Cardiac septum (tissue), 1 donor: ENCODE measurements around the gene ZNF714. TPM values are rescaled to one million over a fixed set of nuclear protein-coding genes. Genes with fewer than 3 reads are reported as not detected.

ENCODE experiments used
- DNase-seq: peaks from one replicate; pipeline ENCODE4 v3.0.0-alpha.2; 2020; ENCODE audit warnings: low spot score
- intact Hi-C: fragments of 100-400 bp; cut with DNase I; formaldehyde crosslinking; loops from one replicate; pipeline ENCODE4 v1.14.0; 2022
- long read RNA-seq: library from polyadenylated mRNA; unstranded; transcript quantifications from one replicate; pipeline ENCODE4 v2.0.0, GENCODE V29; 2021
- total RNA-seq: library from RNA; stranded (reverse); fragmentation: NEBNext Ultra II Directional; extraction: Animal tissue kit (Norgen Biotek cat#: 25700); gene quantifications from one replicate; pipeline ENCODE4 v1.2.1, GENCODE V29; 2021
- donor health status: DM: no; HTN: no; CAD: no.

Gene ZNF714
- total RNA-seq, result 2.6 TPM
- long read RNA-seq, partial matches to known transcripts, result 0 of 4 reads
- long read RNA-seq, other reads (novel, unspliced or antisense), result 3 of 4 reads

DNA sequence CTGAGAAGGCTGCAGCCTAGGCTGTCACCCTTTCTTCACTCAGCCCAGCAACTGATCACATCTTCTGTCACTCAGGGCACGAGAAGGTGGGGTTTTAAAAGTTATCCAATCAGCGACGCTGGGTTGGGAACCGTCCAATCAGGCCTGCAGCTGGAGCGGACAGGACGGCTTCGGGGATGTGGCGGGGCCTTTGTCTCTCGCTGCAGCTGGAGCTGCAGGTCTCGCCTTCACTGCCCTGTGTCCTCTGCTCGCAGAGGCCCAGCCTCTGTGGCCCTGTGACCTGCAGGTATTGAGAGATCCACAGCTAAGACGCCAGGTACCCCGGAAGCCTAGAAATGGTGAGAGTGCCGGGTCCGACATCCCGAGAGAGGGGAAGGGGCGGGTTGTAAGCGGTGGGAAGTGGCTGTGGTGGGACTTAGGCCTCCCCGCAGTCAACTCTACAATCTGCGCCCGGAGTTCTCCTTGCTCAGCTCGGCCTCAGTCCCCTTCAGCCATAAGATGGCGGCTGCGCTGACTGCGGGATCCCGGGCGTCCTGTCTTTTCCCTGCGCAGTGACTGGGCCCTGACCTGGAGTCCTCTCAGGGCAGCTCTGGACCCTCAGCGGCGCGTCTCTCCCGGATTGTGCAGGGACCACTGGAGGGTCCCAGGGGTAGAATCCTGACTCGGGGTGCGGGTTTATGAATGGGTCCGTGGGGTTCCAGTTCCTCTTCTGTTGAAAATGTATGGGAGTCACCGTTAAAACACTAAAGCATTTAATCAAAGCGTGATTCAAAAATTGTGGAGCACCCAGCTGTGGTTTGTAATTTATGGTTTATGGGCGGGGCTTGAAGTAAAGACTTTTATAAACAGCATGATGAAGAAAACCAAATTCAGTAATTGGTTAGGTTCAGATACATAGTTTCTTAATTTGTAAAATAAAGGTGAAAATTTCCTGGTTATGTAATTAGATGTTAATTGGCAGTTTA lies at the start of gene ZNF714:
Gene ZNF714, plus strand, starts transcription at position 193 of the 965 bp plus-strand sequence. CDS start 16,066 bp downstream, outside the sequence.
- intact Hi-C loops, result no loop called here
- DNase-seq, result peak; percentile 95

DNA sequence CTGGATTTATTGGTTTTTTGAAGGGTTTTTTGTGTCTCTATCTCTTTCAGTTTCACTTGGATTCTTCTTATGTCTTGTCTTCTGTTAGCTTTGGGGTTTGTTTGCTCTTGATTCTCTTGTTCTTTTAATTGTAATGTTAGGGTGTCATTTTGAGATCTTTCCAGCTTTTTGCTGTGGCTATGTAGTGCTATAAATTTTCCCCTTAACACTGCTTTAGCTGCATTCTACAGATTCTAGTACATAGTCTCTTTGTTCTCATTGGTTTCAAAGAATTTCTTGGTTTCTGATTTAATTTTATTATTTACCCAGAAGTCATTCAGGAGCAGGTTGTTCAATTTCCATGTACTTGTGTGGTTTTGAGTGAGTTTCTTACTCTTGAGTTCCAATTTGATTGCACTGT lies 37.0 kb upstream of the ZNF714 start:
- DNase-seq, result no peak
- intact Hi-C loops, result no loop called here

DNA sequence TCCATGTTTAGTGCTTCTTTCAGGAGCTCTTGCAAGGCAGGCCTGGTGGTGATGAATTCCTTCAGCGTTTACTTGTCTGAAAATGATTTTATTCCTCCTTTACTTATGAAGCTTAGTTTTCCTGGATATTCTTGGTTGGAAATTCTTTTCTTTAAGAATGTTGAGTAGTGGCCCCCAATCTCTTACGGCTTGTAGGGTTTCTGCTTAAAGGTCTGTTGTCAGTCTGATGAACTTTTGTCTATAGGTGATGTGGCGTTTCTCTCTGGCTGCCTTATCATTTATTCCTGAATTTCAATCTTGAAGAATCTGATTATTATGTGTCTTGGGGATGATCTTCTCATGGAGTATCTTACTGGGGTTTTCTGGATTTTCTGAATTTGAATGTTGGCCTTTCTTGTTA lies 35.5 kb upstream of the ZNF714 start:
- intact Hi-C loops, result no loop called here
- DNase-seq, result no peak

DNA sequence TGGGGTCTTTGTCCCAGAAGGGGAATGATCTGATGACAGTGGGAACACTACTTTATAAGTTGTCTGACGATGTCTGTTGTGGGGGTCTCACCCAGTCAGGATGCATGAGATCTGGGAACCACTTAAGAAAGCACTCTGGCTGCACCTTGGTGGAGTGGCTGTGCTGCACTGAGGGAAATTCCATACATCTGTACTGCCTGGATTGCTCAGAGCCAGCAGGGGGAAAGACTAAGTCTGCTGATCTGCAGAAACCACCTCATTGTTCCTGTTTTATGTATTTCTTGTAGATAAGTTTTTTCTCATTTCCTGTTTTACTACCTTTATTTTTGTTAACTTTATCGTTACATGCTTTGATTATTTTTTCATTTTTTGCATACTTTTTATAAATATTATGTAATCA lies 34.3 kb upstream of the ZNF714 start:
- intact Hi-C loops, result no loop called here
- no peak for DNase-seq

DNA sequence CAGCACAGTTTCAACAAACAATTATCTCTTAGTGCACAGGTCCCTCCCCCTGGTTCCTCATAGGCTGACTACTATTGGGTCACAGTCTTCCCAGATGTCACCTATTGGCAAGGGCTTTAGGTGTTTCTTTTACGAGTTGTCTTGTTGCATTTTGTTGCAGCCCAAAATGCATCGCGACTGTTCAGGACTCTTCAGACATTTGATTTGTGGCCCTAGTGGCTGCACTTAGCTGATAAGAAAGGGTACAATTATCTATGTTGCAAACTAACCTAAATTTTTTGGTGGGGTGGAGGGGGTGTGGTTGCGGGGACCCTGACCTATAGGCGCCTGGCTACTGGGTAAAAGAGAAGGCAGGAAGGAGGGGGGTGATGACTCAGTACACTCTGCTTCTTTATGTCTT lies 29.1 kb upstream of the ZNF714 start:
- intact Hi-C loops, result no loop called here
- DNase-seq, result no peak

DNA sequence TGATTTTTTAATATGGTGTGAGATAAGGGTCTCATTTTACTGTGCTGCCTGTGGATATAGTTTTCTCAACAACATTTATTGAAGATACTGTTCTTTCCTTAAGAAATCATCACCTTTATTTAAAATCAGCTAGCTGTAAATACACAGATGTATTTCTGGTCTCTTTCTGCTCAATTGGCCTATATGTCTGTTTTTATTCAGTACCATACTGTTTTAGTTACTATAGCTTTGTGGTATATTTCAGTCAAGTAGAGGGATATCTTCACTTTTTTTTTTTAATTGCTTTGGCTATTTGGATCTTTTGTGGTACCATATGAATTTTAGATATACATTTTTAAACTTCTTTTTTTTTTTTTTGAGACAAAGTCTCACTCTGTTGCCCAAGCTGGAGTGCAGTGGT lies 16.7 kb upstream of the ZNF714 start:
- DNase-seq, result no peak

DNA sequence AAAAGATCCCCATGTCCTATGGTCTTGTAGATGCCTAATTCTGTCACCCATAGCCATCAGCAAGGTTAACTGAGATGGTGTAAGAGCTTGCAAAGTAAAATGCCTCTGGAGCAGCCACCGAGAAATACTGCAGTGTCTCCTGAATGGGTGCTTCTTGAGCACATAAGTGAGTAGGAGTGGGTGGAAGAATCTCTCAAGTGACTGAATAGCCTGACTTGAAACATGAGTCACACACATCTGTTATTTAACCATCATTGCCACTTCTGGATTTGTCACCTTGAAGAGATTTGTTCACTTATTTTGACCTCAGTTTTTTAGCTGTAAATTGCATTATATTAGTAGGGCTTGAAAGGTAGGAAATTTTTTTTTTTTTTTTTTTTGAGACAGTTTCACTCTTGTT lies 2.3 kb downstream of the ZNF714 start:
- intact Hi-C loops, result no loop called here
- DNase-seq, result no peak

More for the DNA sequence above, 16.7 kb upstream of the ZNF714 start:
- intact Hi-C loops, result no loop called here

DNA sequence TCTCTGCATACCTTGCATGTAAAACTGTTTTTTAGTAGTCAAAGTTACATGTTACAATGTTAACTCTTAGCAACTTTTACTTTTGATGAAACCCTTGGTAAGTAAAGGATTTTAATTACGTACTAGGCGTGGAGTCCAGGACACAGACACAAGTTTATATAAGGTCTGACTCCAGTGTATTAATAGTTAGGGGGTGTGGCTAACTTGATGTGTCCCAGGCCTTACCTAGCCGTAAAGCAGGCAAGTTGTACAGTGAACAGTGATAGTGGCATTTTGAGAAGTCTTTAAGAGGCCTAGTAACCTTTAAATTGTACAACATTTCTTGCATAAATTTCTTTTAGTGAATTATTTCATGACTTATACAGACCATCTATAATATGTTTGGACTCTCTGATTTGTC lies 5.9 kb downstream of the ZNF714 start:
- DNase-seq, result no peak

DNA sequence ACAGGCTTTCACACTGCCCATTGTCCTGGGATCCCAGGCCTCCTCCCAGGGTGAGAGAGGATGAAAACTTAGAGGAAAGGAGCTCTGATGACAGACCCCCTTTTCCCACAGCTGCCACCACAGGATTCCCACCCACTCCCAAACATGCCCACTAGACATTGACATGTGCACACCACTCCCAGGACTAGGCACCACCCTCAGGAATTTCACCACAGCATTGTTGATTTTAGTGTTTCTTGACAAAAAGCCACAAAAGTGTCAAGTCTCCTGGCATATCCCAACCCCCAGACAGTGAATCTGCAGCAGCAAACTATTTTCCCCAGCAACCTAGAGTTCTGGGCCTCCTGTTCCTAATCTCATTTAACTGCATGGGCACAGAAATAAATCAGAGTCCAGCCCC lies 10.1 kb downstream of the ZNF714 start:
- DNase-seq, result no peak
- intact Hi-C loops, result no loop called here

More for the DNA sequence above, 5.9 kb downstream of the ZNF714 start:
- intact Hi-C loops, result no loop called here

DNA sequence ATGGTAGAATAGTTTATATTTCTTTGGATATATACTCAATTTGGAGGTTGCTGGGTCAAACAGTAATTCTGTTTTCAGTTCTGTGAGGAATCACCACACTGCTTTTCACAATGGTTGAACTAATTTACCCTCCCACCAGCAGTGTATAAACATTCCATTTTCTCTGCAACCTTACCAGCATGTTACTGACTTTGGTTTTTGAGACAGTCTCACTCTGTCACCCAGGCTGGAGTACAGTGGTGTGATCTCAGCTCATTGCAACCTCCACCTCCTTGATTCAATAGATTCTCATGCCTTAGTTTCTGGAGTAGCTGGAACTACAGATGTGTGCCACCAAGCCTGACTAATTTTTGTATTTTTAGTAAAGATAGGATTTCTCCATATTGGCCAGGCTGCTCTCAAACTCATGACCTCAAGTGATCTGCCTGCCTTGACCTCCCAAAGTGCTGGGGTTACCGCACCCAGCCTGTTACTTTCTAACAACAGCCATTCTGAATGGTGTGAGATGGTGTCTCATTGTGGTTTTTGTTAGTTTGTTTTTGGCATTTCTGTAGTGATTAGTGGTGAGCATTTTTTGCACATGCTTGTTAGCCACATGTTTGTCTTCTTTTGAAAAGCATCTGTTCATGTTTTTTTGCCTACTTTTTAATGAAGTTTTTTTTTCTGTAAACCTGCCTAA lies 12.5 kb downstream of the ZNF714 start:
- intact Hi-C loops, result no loop called here
- DNase-seq, result no peak

DNA sequence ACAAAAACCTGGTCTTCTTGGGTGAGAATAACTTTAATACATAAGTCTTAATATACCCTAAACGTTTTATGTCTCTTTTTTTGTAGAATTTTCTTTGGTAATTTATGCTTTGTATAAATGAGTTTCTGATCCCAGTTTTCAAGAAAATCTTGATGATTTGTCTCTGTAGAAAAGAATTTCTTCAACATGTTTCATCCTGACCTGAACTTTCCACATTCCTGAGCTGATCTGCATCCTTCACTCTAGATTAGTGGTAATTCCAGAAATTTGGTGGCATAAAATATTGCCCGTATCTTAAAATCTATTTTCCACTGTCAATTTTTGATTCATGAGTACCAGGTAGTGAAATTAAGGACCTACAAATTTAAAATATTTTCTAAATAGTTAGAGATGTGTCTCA lies 16.3 kb downstream of the ZNF714 start:
- DNase-seq, result no peak
- intact Hi-C loops, result no loop called here

DNA sequence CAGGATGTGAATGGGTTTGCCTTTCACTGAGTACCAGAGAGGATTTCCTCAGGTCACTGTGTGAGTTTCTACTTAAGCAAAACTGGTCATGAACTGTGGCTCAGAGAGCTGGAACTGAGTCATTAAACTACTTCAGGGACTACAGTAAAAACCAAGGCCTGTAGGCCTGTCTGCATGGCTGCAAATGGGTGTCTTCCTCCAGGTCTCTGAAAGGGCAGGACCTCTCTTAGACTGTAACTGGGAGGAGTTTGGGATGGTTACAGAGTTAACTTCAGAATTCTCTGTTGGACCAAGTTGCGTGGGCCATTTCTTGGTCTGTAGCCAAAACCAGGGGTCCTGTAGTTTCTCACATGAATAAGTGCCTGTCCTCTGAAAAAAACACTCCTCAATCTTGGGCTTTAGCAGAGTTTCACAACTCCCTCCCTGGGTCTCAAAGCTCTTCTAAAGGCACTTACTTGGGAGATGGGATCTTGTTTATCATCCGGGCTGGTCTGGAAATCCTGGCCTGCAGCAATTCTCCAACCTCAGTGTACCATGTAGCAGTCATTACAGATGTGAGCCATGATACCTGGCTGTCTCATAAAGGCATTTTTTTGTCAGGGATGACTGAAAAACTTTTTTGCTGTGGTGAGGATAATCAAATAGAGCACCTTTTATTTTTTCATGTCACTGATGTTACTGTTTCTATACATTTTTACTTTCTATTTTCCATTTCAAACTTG lies 19.7 kb downstream of the ZNF714 start:
- intact Hi-C loops, result no loop called here
- no peak for DNase-seq

DNA sequence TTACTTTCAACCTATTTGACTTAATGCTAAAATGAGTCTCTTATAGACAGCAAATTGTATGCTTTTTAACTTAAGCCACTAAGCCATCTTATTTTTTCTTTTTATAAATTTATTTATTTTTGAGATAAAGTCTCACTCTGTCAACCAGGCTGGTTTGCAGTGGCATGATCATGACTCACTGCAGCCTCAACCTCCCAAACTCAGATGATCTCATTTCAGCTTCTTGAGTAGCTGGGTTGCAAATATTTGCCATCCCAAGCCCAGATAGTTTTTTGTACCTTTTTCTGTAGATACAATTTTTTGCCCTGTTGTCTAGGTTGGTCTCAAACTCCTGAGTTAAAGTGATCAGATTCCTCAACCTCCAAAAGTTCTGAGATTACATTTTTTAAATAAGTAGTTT lies 27.1 kb downstream of the ZNF714 start:
- intact Hi-C loops, result no loop called here
- DNase-seq, result no peak

DNA sequence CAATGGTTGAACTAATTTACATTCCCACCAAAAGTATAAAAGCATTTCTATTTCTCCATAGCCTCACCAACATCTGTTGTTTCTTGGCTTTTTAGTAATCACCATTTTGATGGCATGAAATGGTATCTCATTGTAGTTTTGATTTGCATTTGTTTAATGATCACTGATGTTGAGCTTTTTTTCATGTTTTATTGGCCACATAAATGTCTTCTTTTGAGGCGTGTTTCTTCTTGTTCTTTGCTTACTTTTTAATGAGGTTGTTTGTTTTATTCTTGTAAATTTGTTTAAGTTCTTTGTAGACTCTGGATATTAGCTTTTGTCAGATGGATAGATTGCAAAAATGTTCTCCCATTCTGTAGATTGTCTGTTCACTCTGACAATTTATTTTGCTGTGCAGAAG lies 28.2 kb downstream of the ZNF714 start:
- intact Hi-C loops, result no loop called here
- no peak for DNase-seq

DNA sequence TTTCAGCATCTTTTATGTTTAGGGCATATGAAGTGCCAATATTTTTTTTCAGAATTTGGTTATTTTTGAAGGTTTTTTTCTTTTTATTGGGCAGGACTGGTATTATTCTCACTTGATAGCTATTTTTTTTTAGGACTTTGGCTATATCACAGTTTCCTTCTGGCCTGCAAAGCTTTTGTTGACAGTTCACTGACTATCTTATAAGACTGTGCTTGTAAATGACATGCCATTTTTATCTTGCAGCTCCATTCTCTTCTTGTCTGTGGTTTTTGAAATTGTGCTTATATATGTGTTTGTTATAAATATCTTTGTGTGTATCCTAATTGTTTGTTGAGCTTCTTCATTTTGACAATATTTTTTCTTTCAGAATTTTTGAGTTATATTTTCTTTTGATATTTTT lies 33.4 kb downstream of the ZNF714 start:
- intact Hi-C loops, result no loop called here

DNA sequence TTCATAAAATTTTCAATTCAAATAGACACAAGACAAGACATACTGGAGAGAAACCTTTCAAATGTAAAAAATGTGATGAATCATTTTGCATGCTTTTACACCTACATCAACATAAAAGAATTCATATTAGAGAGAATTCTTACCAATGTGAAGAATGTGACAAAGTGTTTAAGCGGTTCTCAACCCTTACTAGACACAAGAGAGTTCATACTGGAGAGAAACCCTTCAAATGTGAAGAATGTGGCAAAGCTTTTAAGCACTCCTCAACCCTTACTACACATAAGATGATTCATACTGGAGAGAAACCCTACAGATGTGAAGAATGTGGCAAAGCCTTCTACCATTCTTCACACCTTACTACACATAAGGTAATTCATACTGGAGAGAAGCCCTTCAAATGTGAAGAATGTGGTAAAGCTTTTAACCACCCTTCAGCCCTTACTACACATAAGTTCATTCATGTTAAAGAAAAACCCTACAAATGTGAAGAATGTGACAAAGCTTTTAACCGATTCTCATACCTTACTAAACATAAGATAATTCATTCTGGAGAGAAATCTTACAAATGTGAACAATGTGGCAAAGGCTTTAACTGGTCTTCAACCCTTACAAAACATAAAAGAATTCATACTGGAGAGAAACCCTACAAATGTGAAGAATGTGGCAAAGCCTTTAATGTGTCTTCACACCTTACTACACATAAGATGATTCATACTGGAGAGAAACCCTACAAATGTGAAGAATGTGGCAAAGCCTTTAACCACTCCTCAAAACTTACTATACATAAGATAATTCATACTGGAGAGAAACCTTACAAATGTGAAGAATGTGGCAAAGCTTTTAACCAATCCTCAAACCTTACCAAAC lies 35.3 kb downstream of the ZNF714 start:
- intact Hi-C loops, result no loop called here
- no peak for DNase-seq

More for the DNA sequence above, 33.4 kb downstream of the ZNF714 start:
- no peak for DNase-seq

DNA sequence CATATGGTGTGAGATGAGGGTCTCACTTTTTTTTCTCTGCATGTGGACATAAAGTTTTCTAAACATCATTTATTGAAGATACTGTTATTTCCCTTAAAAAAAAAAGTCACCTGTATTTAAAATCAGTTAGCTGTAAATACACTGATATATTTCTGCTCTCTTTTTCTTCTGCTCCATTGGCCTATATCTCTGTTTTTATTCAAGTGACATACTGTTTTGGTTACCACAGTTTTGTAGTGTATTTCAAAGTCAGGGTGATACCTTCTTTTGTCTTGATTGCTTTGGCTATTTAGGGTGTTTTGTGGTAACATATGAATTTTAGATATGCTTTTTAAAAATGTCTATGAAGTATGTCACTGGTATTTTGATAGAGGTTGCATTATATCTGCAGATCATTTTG lies 44.1 kb downstream of the ZNF714 start:
- intact Hi-C loops, result no loop called here
- DNase-seq, result no peak

DNA sequence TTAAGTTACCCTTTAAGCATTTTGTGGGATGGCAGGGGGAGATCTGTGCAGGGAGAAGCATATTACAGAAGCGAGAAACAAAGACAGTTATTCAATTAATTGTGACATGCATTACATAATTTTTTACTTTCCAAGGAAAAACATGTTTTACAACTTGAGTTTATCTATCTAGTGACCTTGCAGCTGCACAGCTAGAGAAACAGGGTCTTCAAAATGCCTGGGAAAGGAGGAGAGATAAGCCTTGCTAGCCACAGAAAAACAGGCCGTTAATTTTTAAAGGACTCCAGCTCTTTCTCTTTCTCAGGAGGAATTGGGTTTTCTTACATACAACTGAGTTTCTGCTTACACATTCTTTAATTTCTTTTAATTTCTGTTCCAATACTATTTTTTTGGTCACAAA lies 45.0 kb downstream of the ZNF714 start:
- DNase-seq, result no peak
- intact Hi-C loops, result no loop called here

DNA sequence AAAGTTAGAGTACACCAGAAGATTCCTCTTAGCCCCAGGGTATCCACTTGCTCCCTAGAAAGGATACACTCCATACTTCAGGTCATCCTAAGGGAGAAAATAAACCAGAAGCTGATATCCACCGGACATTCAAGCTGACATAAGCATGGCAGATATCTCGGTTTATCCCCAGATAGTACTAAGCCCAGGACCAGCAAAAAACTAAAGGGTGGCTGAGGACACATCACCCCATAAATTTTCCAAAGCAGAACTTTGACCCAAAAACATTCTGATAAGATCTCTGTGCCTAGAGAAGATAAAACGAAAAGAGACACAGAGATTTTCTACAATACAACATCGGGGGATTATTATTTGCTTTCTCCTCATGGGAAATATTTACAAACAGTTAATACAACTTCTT lies 45.9 kb downstream of the ZNF714 start:
- DNase-seq, result no peak
- intact Hi-C loops, result no loop called here
